HEK293 (cell line): ENCODE results near the gene FHIT.

Experiments used
- CTCF ChIA-PET: fragments of 350-600 bp; formaldehyde crosslinking; extraction: SDS; loops from one replicate; lab custom pipeline; 2021; ENCODE audit warnings: antibody characterized with exemption; lab: Yijun Ruan, JAX
- POLR2A ChIA-PET: fragments of 300-600 bp; formaldehyde crosslinking; extraction: SDS; loops from one replicate; lab custom pipeline; 2020; ENCODE audit warnings: antibody characterized with exemption, inconsistent platforms; lab: Yijun Ruan, JAX
- H3K27ac ChIP-seq: fragments of 200-500 bp; sonication (Bioruptor generic); 2 replicates; pipeline ENCODE4 v1.5.1; 2014; ENCODE audit warnings: low read depth, low read length, control low read depth, inconsistent platforms; ENCODE audit errors: extremely low read depth
- H3K36me3 ChIP-seq, 2 experiments: fragments of 200-500 bp in 1 of 2; sonication (Bioruptor generic) in 1 of 2; 1 replicate in 1 of 2; 2 replicates in 1 of 2; pipeline ENCODE4 v1.5.1; 2014 to 2017; ENCODE audit warnings: inconsistent platforms in 2 of 2, low read length in 2 of 2; ENCODE audit not compliant: control insufficient read depth in 2 of 2, insufficient read depth in 1 of 2
- H3K4me1 ChIP-seq: fragments of 200-500 bp; sonication (Bioruptor generic); 2 replicates; pipeline ENCODE4 v1.5.1; 2014; ENCODE audit warnings: mild to moderate bottlenecking, low read length, inconsistent platforms; ENCODE audit not compliant: control insufficient read depth, insufficient read depth
- H3K4me3 ChIP-seq: 2 replicates; pipeline ENCODE4 v1.5.1; 2011; ENCODE audit warnings: low read depth, mild to moderate bottlenecking, control low read depth, low read length, moderate library complexity
- H3K9me3 ChIP-seq: fragments of 200-500 bp; sonication (Bioruptor generic); 2 replicates; pipeline ENCODE4 v1.5.1; 2014; ENCODE audit warnings: low read depth, low read length, inconsistent platforms; ENCODE audit not compliant: control insufficient read depth, insufficient read depth
- GLI4 ChIP-seq: fragments of 450-650 bp; formaldehyde crosslinking; IDR thresholded peaks from 2 replicates; pipeline ENCODE4 v1.5.1; 2016; ENCODE audit warnings: missing biosample characterization, missing genetic modification characterization
- KLF1 ChIP-seq: fragments of 450-650 bp; formaldehyde crosslinking; IDR thresholded peaks from 2 replicates; pipeline ENCODE4 v1.5.1; 2016; ENCODE audit warnings: missing biosample characterization, missing genetic modification characterization
- MZF1 ChIP-seq: fragments of 450-650 bp; formaldehyde crosslinking; IDR thresholded peaks from 2 replicates; pipeline ENCODE4 v1.5.1; 2017; ENCODE audit warnings: missing biosample characterization, missing genetic modification characterization, borderline replicate concordance
- RBAK ChIP-seq: fragments of 450-650 bp; formaldehyde crosslinking; IDR thresholded peaks from 2 replicates; pipeline ENCODE4 v1.5.1; 2016; ENCODE audit warnings: missing biosample characterization, missing genetic modification characterization
- ZBTB21 ChIP-seq: fragments of 450-650 bp; formaldehyde crosslinking; IDR thresholded peaks from 2 replicates; pipeline ENCODE4 v1.5.1; 2017; ENCODE audit warnings: missing biosample characterization, missing genetic modification characterization
- ZNF112 ChIP-seq: fragments of 450-650 bp; formaldehyde crosslinking; IDR thresholded peaks from 2 replicates; pipeline ENCODE4 v1.5.0; 2017; ENCODE audit warnings: missing biosample characterization, missing genetic modification characterization
- ZNF23 ChIP-seq: fragments of 450-650 bp; formaldehyde crosslinking; IDR thresholded peaks from 2 replicates; pipeline ENCODE4 v1.5.1; 2016; ENCODE audit warnings: missing biosample characterization, missing genetic modification characterization, borderline replicate concordance
- ZNF280C ChIP-seq: fragments of 450-650 bp; formaldehyde crosslinking; IDR thresholded peaks from 2 replicates; pipeline ENCODE4 v1.5.1; 2016; ENCODE audit warnings: missing biosample characterization, missing genetic modification characterization
- ZNF354C ChIP-seq: fragments of 450-650 bp; formaldehyde crosslinking; IDR thresholded peaks from 2 replicates; pipeline ENCODE4 v1.5.1; 2016; ENCODE audit warnings: missing biosample characterization, missing genetic modification characterization, low read depth, borderline replicate concordance
- ZNF416 ChIP-seq: fragments of 450-650 bp; formaldehyde crosslinking; IDR thresholded peaks from 2 replicates; pipeline ENCODE4 v1.5.1; 2016; ENCODE audit warnings: missing biosample characterization, missing genetic modification characterization
- ZNF473 ChIP-seq: fragments of 450-650 bp; formaldehyde crosslinking; IDR thresholded peaks from 2 replicates; pipeline ENCODE4 v1.5.1; 2017; ENCODE audit warnings: missing biosample characterization, missing genetic modification characterization
- ZNF558 ChIP-seq: fragments of 450-650 bp; formaldehyde crosslinking; IDR thresholded peaks from 2 replicates; pipeline ENCODE4 v1.5.1; 2016; ENCODE audit warnings: missing biosample characterization, missing genetic modification characterization
- ZNF585B ChIP-seq: fragments of 450-650 bp; formaldehyde crosslinking; IDR thresholded peaks from 2 replicates; pipeline ENCODE4 v1.5.1; 2016; ENCODE audit warnings: missing biosample characterization, missing genetic modification characterization
- ZNF639 ChIP-seq: fragments of 450-650 bp; formaldehyde crosslinking; IDR thresholded peaks from 2 replicates; pipeline ENCODE4 v1.5.1; 2016; ENCODE audit warnings: missing biosample characterization, missing genetic modification characterization
- ZSCAN4 ChIP-seq: fragments of 450-650 bp; formaldehyde crosslinking; IDR thresholded peaks from 2 replicates; pipeline ENCODE4 v1.5.1; 2017; ENCODE audit warnings: missing biosample characterization, missing genetic modification characterization
- TF ChIP-seq, protein P1 (sequence below): fragments of 450-650 bp; IDR thresholded peaks from 2 replicates; pipeline ENCODE4 v1.5.1; 2018; ENCODE audit warnings: missing biosample characterization, missing genetic modification characterization
- TF ChIP-seq, protein P2 (sequence below): fragments of 450-650 bp; formaldehyde crosslinking; IDR thresholded peaks from 2 replicates; pipeline ENCODE4 v1.5.1; 2017; ENCODE audit warnings: missing biosample characterization, missing genetic modification characterization

Gene FHIT

DNA sequence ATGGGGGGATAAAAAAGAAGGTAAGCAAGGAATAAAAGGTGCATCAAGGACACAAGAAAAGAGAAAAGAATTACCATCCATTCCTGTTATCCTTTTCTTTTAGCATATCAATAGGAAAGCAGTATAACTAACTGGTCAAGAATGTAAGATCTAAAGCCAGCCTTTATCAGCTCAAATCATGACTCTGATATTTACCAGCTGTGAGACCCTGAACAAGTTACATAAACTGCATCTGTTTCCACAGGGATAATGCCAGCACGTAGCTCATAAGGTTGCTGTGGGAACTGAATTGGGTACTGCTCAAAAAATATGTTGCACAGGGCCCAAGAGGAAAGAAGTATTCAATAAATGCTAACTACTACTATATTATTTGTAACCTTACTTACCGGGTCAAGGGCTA is 1109.2 kb downstream of the FHIT start:
- H3K9me3 ChIP-seq, result no peaks in the 10 kb centered on the region
- H3K4me3 ChIP-seq, result no peak overlapping the region
- no peak overlapping the region for H3K27ac ChIP-seq
- CTCF ChIA-PET, result no interaction called here
- no peaks in the 10 kb centered on the region for H3K36me3 ChIP-seq
- H3K4me1 ChIP-seq, result no peaks in the 10 kb centered on the region
- POLR2A ChIA-PET, result no interaction called here
- TF ChIP-seq ZNF280C (no peak), MZF1 (tag by site-specific recombination) (no peak), ZSCAN4 (tag by site-specific recombination) (no peak), GLI4 (tag by site-specific recombination) (no peak), ZNF558 (tag by site-specific recombination) (no peak), ZNF112 (tag by site-specific recombination) (no peak), ZNF354C (tag by site-specific recombination) (no peak), ZNF416 (tag by site-specific recombination) (no peak), ZNF473 (no peak), ZNF585B (tag by site-specific recombination) (no peak), ZBTB21 (no peak), ZNF639 (no peak), RBAK (tag by site-specific recombination) (no peak), KLF1 (no peak), ZNF23 (tag by site-specific recombination) (no peak)
- TF ChIP-seq, protein P1, sequence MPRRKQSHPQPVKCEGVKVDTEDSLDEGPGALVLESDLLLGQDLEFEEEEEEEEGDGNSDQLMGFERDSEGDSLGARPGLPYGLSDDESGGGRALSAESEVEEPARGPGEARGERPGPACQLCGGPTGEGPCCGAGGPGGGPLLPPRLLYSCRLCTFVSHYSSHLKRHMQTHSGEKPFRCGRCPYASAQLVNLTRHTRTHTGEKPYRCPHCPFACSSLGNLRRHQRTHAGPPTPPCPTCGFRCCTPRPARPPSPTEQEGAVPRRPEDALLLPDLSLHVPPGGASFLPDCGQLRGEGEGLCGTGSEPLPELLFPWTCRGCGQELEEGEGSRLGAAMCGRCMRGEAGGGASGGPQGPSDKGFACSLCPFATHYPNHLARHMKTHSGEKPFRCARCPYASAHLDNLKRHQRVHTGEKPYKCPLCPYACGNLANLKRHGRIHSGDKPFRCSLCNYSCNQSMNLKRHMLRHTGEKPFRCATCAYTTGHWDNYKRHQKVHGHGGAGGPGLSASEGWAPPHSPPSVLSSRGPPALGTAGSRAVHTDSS (tag by site-specific recombination), result no peak

- no peak overlapping the region for H3K27ac ChIP-seq
- no peaks in the 10 kb centered on the region for H3K4me1 ChIP-seq
- H3K4me3 ChIP-seq, result no peak overlapping the region
- POLR2A ChIA-PET, result no interaction called here
- CTCF ChIA-PET, result no interaction called here
- no peaks in the 10 kb centered on the region for H3K9me3 ChIP-seq
- TF ChIP-seq, protein P2, sequence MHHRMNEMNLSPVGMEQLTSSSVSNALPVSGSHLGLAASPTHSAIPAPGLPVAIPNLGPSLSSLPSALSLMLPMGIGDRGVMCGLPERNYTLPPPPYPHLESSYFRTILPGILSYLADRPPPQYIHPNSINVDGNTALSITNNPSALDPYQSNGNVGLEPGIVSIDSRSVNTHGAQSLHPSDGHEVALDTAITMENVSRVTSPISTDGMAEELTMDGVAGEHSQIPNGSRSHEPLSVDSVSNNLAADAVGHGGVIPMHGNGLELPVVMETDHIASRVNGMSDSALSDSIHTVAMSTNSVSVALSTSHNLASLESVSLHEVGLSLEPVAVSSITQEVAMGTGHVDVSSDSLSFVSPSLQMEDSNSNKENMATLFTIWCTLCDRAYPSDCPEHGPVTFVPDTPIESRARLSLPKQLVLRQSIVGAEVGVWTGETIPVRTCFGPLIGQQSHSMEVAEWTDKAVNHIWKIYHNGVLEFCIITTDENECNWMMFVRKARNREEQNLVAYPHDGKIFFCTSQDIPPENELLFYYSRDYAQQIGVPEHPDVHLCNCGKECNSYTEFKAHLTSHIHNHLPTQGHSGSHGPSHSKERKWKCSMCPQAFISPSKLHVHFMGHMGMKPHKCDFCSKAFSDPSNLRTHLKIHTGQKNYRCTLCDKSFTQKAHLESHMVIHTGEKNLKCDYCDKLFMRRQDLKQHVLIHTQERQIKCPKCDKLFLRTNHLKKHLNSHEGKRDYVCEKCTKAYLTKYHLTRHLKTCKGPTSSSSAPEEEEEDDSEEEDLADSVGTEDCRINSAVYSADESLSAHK, result no peak
- TF ChIP-seq, all 188 proteins: peak for 0
- no peaks in the 10 kb centered on the region for H3K36me3 ChIP-seq
These were observed 1111.1 kb downstream of the FHIT start for GRCh38 chr3:60140160-60140559.
